IMR-90 (cell line): ENCODE results near the gene CYP3A4. TPM values are rescaled to one million over a fixed set of nuclear protein-coding genes. Genes with fewer than 3 reads are reported as not detected.

Experiments used
- ATAC-seq: fragments of 200-7000 bp; cut with Tn5 transposase; 2 replicates; pipeline ENCODE4 v1.9.1; 2020; ENCODE audit warnings: low read depth, mild to moderate bottlenecking, moderate library complexity
- BruUV-seq: library from RNA; stranded (reverse); fragments of 400-500 nt; replicated peaks from 2 replicates; lab custom pipeline; 2021; lab: Mats Ljungman, UMichigan
- CTCF ChIA-PET: fragments of 300-600 bp; formaldehyde crosslinking; extraction: SDS; loops from one replicate; lab custom pipeline; 2021; ENCODE audit warnings: antibody characterized with exemption; lab: Yijun Ruan, JAX
- POLR2A ChIA-PET: fragments of 300-600 bp; sonication (Branson Sonifier 250); formaldehyde crosslinking; loops from one replicate; lab custom pipeline; 2022; ENCODE audit warnings: antibody characterized with exemption; ENCODE audit not compliant: unreplicated experiment; lab: Charles Lee
- DNase-seq: peaks from one replicate; pipeline ENCODE4 v3.0.0; 2013
- H2AFZ ChIP-seq: replicated peaks from 2 replicates; pipeline ENCODE3; 2013; ENCODE audit warnings: low read length, mild to moderate bottlenecking; ENCODE audit not compliant: poor library complexity
- H2AK5ac ChIP-seq: 2 replicates; pipeline ENCODE4 v1.6.1; 2013; ENCODE audit warnings: low read depth, low read length, inconsistent platforms
- H2AK9ac ChIP-seq: replicated peaks from 2 replicates; pipeline ENCODE3; 2013; ENCODE audit warnings: mild to moderate bottlenecking, low read depth, low read length, moderate library complexity; ENCODE audit not compliant: poor library complexity
- H2BK120ac ChIP-seq: 2 replicates; pipeline ENCODE4 v1.6.1; 2013; ENCODE audit warnings: low read depth, low read length, inconsistent platforms
- H2BK15ac ChIP-seq: 3 replicates; pipeline ENCODE4 v1.6.1; 2013; ENCODE audit warnings: low read depth, low read length, inconsistent platforms
- H2BK20ac ChIP-seq: 2 replicates; pipeline ENCODE4 v1.6.1; 2013; ENCODE audit warnings: low read depth, mild to moderate bottlenecking, inconsistent platforms, low read length, moderate library complexity
- H2BK5ac ChIP-seq: 2 replicates; pipeline ENCODE4 v1.6.1; 2013; ENCODE audit warnings: mild to moderate bottlenecking, low read depth, low read length, inconsistent platforms; ENCODE audit not compliant: poor library complexity, severe bottlenecking
- H3K14ac ChIP-seq: replicated peaks from 2 replicates; pipeline ENCODE4 v1.6.1; 2013; ENCODE audit warnings: low read depth, low read length, inconsistent platforms
- H3K18ac ChIP-seq: 2 replicates; pipeline ENCODE4 v1.6.1; 2013; ENCODE audit warnings: low read depth, low read length, control low read depth
- H3K23ac ChIP-seq: 2 replicates; pipeline ENCODE4 v1.6.1; 2013; ENCODE audit warnings: low read depth, low read length, inconsistent platforms
- H3K27ac ChIP-seq: 2 replicates; pipeline ENCODE4 v1.5.1; 2013; ENCODE audit warnings: mild to moderate bottlenecking, control low read depth, low read length; ENCODE audit not compliant: insufficient read depth
- H3K27me3 ChIP-seq: 2 replicates; pipeline ENCODE4 v1.6.1; 2013; ENCODE audit warnings: low read length; ENCODE audit not compliant: control insufficient read depth, insufficient read depth
- H3K36me3 ChIP-seq: 2 replicates; pipeline ENCODE4 v1.6.1; 2013; ENCODE audit warnings: low read length, mixed read lengths; ENCODE audit not compliant: control insufficient read depth, insufficient read depth
- H3K4ac ChIP-seq: 2 replicates; pipeline ENCODE4 v1.6.1; 2013; ENCODE audit warnings: low read depth, low read length, inconsistent platforms
- H3K4me1 ChIP-seq: 2 replicates; pipeline ENCODE4 v1.6.1; 2013; ENCODE audit warnings: low read length, mixed read lengths; ENCODE audit not compliant: control insufficient read depth, insufficient read depth
- H3K4me2 ChIP-seq: 2 replicates; pipeline ENCODE4 v1.6.1; 2013; ENCODE audit warnings: low read depth, mild to moderate bottlenecking, control low read depth, low read length, moderate library complexity
- H3K4me3 ChIP-seq: 2 replicates; pipeline ENCODE4 v1.5.1; 2013; ENCODE audit warnings: low read depth, mild to moderate bottlenecking, control low read depth, low read length, moderate library complexity; ENCODE audit not compliant: insufficient read depth
- H3K56ac ChIP-seq: 2 replicates; pipeline ENCODE4 v1.6.1; 2013; ENCODE audit warnings: low read length, inconsistent platforms; ENCODE audit not compliant: insufficient read depth; ENCODE audit errors: extremely low read depth
- H3K79me1 ChIP-seq, 2 experiments: 2 replicates each; pipeline ENCODE4 v1.6.1; 2013; ENCODE audit warnings: low read length in 2 of 2, inconsistent platforms in 1 of 2, low read depth in 1 of 2
- H3K9ac ChIP-seq: 2 replicates; pipeline ENCODE4 v1.6.1; 2013; ENCODE audit warnings: low read depth, low read length, control low read depth
- H3K9me1 ChIP-seq: 2 replicates; pipeline ENCODE4 v1.6.1; 2013; ENCODE audit warnings: low read length, inconsistent platforms; ENCODE audit not compliant: insufficient read depth
- H3K9me3 ChIP-seq: 2 replicates; pipeline ENCODE4 v1.6.1; 2013; ENCODE audit warnings: low read length; ENCODE audit not compliant: control insufficient read depth, insufficient read depth
- H4K20me1 ChIP-seq: 2 replicates; pipeline ENCODE4 v1.6.1; 2013; ENCODE audit warnings: low read length, inconsistent platforms; ENCODE audit not compliant: insufficient read depth
- H4K5ac ChIP-seq: 2 replicates; pipeline ENCODE4 v1.6.1; 2013; ENCODE audit warnings: mild to moderate bottlenecking, low read depth, low read length, control low read depth
- H4K8ac ChIP-seq, 2 experiments: 2 replicates each; pipeline ENCODE4 v1.6.1; 2013; ENCODE audit warnings: low read depth in 2 of 2, low read length in 2 of 2, control low read depth in 1 of 2, inconsistent platforms in 1 of 2
- H4K91ac ChIP-seq: 2 replicates; pipeline ENCODE4 v1.6.1; 2013; ENCODE audit warnings: low read depth, low read length, inconsistent platforms; ENCODE audit not compliant: insufficient read depth
- CEBPB ChIP-seq: IDR thresholded peaks from 2 replicates; pipeline ENCODE4 v1.6.1; 2012; ENCODE audit warnings: low read depth, low read length, improper control_type of control experiment
- CHD1 ChIP-seq: IDR thresholded peaks from 2 replicates; pipeline ENCODE4 v1.6.1; 2012; ENCODE audit warnings: low read depth, low read length, improper control_type of control experiment
- MAFK ChIP-seq: IDR thresholded peaks from 2 replicates; pipeline ENCODE4 v1.6.1; 2012; ENCODE audit warnings: low read depth, low read length, improper control_type of control experiment
- MAZ ChIP-seq: IDR thresholded peaks from 2 replicates; pipeline ENCODE4 v1.6.1; 2012; ENCODE audit warnings: low read depth, mild to moderate bottlenecking, low read length, improper control_type of control experiment, moderate library complexity, borderline replicate concordance
- MXI1 ChIP-seq: IDR thresholded peaks from 2 replicates; pipeline ENCODE4 v1.6.1; 2012; ENCODE audit warnings: low read depth, mild to moderate bottlenecking, low read length, moderate library complexity, borderline replicate concordance
- POLR2A ChIP-seq: IDR thresholded peaks from 2 replicates; pipeline ENCODE4 v1.6.1; 2012; ENCODE audit warnings: mild to moderate bottlenecking, low read depth, low read length
- RAD21 ChIP-seq: IDR thresholded peaks from 2 replicates; pipeline ENCODE4 v1.6.1; 2012; ENCODE audit warnings: low read length, improper control_type of control experiment
- RFX5 ChIP-seq: IDR thresholded peaks from 2 replicates; pipeline ENCODE4 v1.8.0; 2012; ENCODE audit warnings: low read depth, mild to moderate bottlenecking, low read length, moderate library complexity
- SMC3 ChIP-seq: fragments of 150-350 bp; IDR thresholded peaks from 2 replicates; pipeline ENCODE4 v1.6.1; 2016; ENCODE audit warnings: low read depth, mild to moderate bottlenecking, antibody characterized with exemption, low read length, moderate library complexity
- WGBS, 2 experiments: methylation state at CpG; one replicate each; pipeline versions ENCODE4 v1.1.5 to v1.1.7; 2013; ENCODE audit warnings: missing lambda C conversion rate in 2 of 2; ENCODE audit not compliant: insufficient read length in 1 of 2; ENCODE audit errors: extremely low coverage in 2 of 2; 5-methylcytosine and 5-hydroxymethylcytosine counted together
- dilution Hi-C: fragments of 300-500 bp; cut with HindIII; formaldehyde crosslinking; loops from one replicate; pipeline ENCODE4 v1.14.3; 2018; ENCODE audit warnings: low sequenced_read_pairs; ENCODE audit not compliant: unreplicated experiment
- in situ Hi-C: fragments of 300-500 bp; cut with MboI; formaldehyde crosslinking; loops from 3 replicates; pipeline ENCODE4 v1.14.3; 2019; ENCODE audit warnings: low sequenced_read_pairs, inconsistent platforms, mixed read lengths
- intact Hi-C: fragments of 100-400 bp; cut with micrococcal nuclease; formaldehyde crosslinking; loops from 2 replicates; pipeline ENCODE4 v1.10.0; 2022
- polyA plus RNA-seq, 3 experiments: library from polyadenylated mRNA; depleted of rRNA; stranded (reverse); fragments of >200 nt; gene quantifications; 2 replicates each; pipeline ENCODE4 v1.2.3, GENCODE V29; 2012; ENCODE audit warnings: low replicate concordance in 1 of 3
- total RNA-seq: library from RNA; depleted of rRNA; stranded (reverse); fragments of >200 nt; gene quantifications from 2 replicates; pipeline ENCODE4 v1.2.3, GENCODE V29; 2012
- TF ChIP-seq, protein P1 (sequence below): conservative IDR thresholded peaks from 2 replicates; pipeline ENCODE4 v1.5.1; 2012; ENCODE audit warnings: mild to moderate bottlenecking, low read depth, low read length, improper control_type of control experiment
- TF ChIP-seq, protein P2 (sequence below): fragments of 150-350 bp; IDR thresholded peaks from 2 replicates; pipeline ENCODE4 v1.6.1; 2016; ENCODE audit warnings: low read depth, mild to moderate bottlenecking, low read length, moderate library complexity, borderline replicate concordance
- TF ChIP-seq, protein P3 (sequence below): fragments of 150-350 bp; IDR thresholded peaks from 2 replicates; pipeline ENCODE4 v1.6.1; 2017; ENCODE audit warnings: mild to moderate bottlenecking, antibody characterized with exemption, low read length, low read depth

CYP3A4 gene
- total and polyA plus RNA-seq, 2 of the 4 experiments (the other 2 are of a cell fraction) = not detected

DNA sequence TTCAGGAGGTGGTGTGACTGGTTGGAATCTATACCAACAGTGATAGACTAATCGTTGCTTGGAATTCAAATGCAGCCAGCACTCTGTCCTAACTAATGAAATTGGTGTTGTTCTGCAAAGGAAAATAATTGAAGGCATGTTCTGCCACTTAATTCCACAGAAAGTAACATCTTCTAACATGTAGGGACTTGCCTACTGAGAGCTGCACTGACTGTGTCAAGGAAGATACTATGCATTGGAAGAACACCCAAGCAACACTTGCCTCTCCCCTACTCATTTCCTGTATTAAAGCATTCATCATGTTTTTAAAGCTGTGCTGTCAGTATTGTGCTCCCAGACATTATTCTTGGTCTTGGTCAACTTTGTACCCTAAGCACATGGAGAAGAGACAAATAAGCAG, 46.3 kb downstream of the CYP3A4 start:
- dilution Hi-C loops (no loop called here), intact Hi-C loops (no loop called here), in situ Hi-C loops (no loop called here)
- Histone ChIP-seq H3K14ac (no peak overlapping the region), H2AFZ (no peak overlapping the region), H3K27ac (no peak overlapping the region), H3K4me1 (0 out of 2 replicates have a peak, but pooled peaks cover 2% of the 10 kb centered on the region), H3K56ac (no peak overlapping the region), H3K36me3 (no peaks in the 10 kb centered on the region), H4K20me1 (no peaks in the 10 kb centered on the region), H4K91ac (no peak overlapping the region), H2BK5ac (no peak overlapping the region), H3K27me3 (peaks cover 3% of the 10 kb centered on the region; the same call in 1 of the 2 replicates), H4K5ac (no peak overlapping the region), H3K4ac (no peak overlapping the region), H2BK20ac (no peak overlapping the region), H3K23ac (no peak overlapping the region), H2AK9ac (no peak overlapping the region), H2BK15ac (no peak overlapping the region), H3K79me1 (no peaks in the 10 kb centered on the region), H3K18ac (peak overlapping the region; percentile 73; the same call in 1 of the 2 replicates), H3K4me3 (no peak overlapping the region), H3K9me1 (no peaks in the 10 kb centered on the region), H4K8ac (no peak overlapping the region), H2AK5ac (no peak overlapping the region), H3K4me2 (no peak overlapping the region), H3K9ac (no peak overlapping the region), H2BK120ac (no peak overlapping the region), H3K9me3 (no peaks in the 10 kb centered on the region)
- DNase-seq = no peak
- no peak for ATAC-seq
- ChIA-PET CTCF (interaction anchor here (0.7 kb wide), 1 partner anchor 15 kb away, joined by 3 read pairs; no protein-coding TSS in a partner anchor), POLR2A (no interaction called here)
- TF ChIP-seq RFX5 = no peak
- TF ChIP-seq POLR2A = no peak
- TF ChIP-seq MXI1 = no peak
- no peak for TF ChIP-seq SMC3
- TF ChIP-seq CEBPB = no peak
- TF ChIP-seq, protein P1, sequence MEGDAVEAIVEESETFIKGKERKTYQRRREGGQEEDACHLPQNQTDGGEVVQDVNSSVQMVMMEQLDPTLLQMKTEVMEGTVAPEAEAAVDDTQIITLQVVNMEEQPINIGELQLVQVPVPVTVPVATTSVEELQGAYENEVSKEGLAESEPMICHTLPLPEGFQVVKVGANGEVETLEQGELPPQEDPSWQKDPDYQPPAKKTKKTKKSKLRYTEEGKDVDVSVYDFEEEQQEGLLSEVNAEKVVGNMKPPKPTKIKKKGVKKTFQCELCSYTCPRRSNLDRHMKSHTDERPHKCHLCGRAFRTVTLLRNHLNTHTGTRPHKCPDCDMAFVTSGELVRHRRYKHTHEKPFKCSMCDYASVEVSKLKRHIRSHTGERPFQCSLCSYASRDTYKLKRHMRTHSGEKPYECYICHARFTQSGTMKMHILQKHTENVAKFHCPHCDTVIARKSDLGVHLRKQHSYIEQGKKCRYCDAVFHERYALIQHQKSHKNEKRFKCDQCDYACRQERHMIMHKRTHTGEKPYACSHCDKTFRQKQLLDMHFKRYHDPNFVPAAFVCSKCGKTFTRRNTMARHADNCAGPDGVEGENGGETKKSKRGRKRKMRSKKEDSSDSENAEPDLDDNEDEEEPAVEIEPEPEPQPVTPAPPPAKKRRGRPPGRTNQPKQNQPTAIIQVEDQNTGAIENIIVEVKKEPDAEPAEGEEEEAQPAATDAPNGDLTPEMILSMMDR = no peak
- TF ChIP-seq MAZ = no peak
- no peak for TF ChIP-seq RAD21
- no peak for TF ChIP-seq CHD1
- no peak for TF ChIP-seq MAFK
- TF ChIP-seq, protein P2, sequence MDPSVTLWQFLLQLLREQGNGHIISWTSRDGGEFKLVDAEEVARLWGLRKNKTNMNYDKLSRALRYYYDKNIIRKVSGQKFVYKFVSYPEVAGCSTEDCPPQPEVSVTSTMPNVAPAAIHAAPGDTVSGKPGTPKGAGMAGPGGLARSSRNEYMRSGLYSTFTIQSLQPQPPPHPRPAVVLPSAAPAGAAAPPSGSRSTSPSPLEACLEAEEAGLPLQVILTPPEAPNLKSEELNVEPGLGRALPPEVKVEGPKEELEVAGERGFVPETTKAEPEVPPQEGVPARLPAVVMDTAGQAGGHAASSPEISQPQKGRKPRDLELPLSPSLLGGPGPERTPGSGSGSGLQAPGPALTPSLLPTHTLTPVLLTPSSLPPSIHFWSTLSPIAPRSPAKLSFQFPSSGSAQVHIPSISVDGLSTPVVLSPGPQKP = no peak
- TF ChIP-seq, protein P3, sequence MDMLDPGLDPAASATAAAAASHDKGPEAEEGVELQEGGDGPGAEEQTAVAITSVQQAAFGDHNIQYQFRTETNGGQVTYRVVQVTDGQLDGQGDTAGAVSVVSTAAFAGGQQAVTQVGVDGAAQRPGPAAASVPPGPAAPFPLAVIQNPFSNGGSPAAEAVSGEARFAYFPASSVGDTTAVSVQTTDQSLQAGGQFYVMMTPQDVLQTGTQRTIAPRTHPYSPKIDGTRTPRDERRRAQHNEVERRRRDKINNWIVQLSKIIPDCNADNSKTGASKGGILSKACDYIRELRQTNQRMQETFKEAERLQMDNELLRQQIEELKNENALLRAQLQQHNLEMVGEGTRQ = no peak
- WGBS, 2 experiments = no CpG with 5 or more reads among the region's 1 CpG
- BruUV-seq = no TSS peak
